Body of pancreas (tissue), 4 donors: ENCODE results near the gene FBXO31.

Source experiments
- CTCF ChIP-seq, 7 experiments: fragments of 450-650 bp in 4 of 7; fragments of 200-600 bp in 3 of 7; sonication (generic) in 3 of 7; IDR thresholded peaks; one replicate each; pipeline ENCODE4 v1.5.1; 2016 to 2019; ENCODE audit warnings: antibody characterized with exemption in 7 of 7
- POLR2A ChIP-seq, 3 donors: fragments of 450-650 bp; IDR thresholded peaks; one replicate each; pipeline ENCODE4 v1.6.1; 2016; ENCODE audit warnings: antibody characterized with exemption in 3 of 3, mild to moderate bottlenecking in 2 of 3

GRCh38 chr16:87328846-87329245 is 54.7 kb downstream of the FBXO31 start:
- TF ChIP-seq CTCF (IDR thresholded peaks at IDR 0.05) (no peak), POLR2A (IDR thresholded peaks at IDR 0.05) (no peak)
